ENCODE measurements around the gene ULK4. TPM values are rescaled to one million over a fixed set of nuclear protein-coding genes. Genes with fewer than 3 reads are reported as not detected.

ULK4 gene
- total and polyA plus RNA-seq, 2 of the 8 experiments (the other 6 are each of a cell fraction or from before 2014, with no cell fraction given): 3.0 to 10.8 TPM

DNA sequence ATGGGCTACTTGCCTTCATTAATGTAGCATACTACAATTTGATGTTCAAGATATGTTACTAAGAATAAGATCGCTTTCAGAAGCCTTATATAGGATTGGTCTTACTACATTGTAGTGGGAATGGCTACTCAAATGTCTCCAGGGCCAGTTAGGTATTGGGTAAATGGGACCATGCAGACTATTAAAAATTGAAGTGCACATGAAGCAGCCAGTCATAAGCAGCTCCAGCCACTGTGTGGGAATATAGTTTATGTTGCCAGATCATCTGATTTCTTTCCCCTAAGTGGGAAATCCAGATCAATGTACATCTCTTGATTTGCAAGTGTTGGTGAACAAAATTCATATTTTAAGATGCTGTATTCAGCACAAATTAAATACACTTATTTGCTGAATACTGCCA is 757.5 kb downstream of the ULK4 start:
- CTCF ChIA-PET (ENCODE audit: partially characterized antibody): interaction anchor here (0.7 to 0.9 kb wide), 2 partner anchors 14 to 29 kb away, joined by 3 read pairs; no protein-coding TSS in a partner anchor
- DNase-seq (ENCODE audit: low read depth in 1 of 2, low spot score in 2 of 2) (no peak), FAIRE-seq (no peak)
- H2BK12ac ChIP-seq (ENCODE audit: low read depth, low read length): no peak overlapping the region
- H2BK20ac ChIP-seq (ENCODE audit: low read length): no peak overlapping the region
- H3K27ac ChIP-seq (ENCODE audit: low read depth, low read length): no peak overlapping the region
- no peak overlapping the region for H4K5ac ChIP-seq (ENCODE audit: insufficient read length, low read depth, low read length)
- no peaks in the 10 kb centered on the region for H3K36me3 ChIP-seq (ENCODE audit: control insufficient read depth in 2 of 4, insufficient read depth in 4 of 4, low read length in 3 of 4)
- no peak overlapping the region for H2AFZ ChIP-seq (ENCODE audit: low read length)
- H2AK5ac ChIP-seq (ENCODE audit: low read depth, low read length): no peak overlapping the region
- peaks cover 8% of the 10 kb centered on the region for H3K23me2 ChIP-seq (ENCODE audit: low read depth, low read length)
- POLR2A ChIA-PET (ENCODE audit: partially characterized antibody): interaction anchor here (0.8 to 1.1 kb wide), 3 partner anchors 8 to 47 kb away, joined by 3 read pairs; no protein-coding TSS in a partner anchor
- peaks cover 60 to 95% of the 10 kb centered on the region in 2 experiments for H3K79me2 ChIP-seq (ENCODE audit: control insufficient read depth in 1 of 2, insufficient read depth in 2 of 2, low read length in 2 of 2)
- no peaks in the 10 kb centered on the region for H3K79me1 ChIP-seq (ENCODE audit: low read depth, low read length)
- H3K9me3 ChIP-seq (ENCODE audit: insufficient read depth in 2 of 2, low read depth in 1 of 2, low read length in 1 of 2): no peaks in the 10 kb centered on the region
- H3K4ac ChIP-seq (replicated peaks; ENCODE audit: insufficient read length, low read depth, low read length): no peak overlapping the region
- H3K4me2 ChIP-seq (ENCODE audit: insufficient read depth in 1 of 2, low read depth in 2 of 2, low read length in 2 of 2): peak overlapping the region in 1 of 2 experiments; percentile 2; a peak in 2 of 4 replicates
- H4K8ac ChIP-seq (ENCODE audit: extremely low read depth, insufficient read depth, low read length): no peak overlapping the region
- H4K91ac ChIP-seq (replicated peaks; ENCODE audit: insufficient read length, low read length): no peak overlapping the region
- no peak overlapping the region for H2BK15ac ChIP-seq (ENCODE audit: low read length)
- peaks cover 36 to 44% of the 10 kb centered on the region in 2 experiments for H4K20me1 ChIP-seq (replicated peaks in 1 of 2; ENCODE audit: control insufficient read depth in 1 of 2, insufficient read depth in 2 of 2, low read length in 2 of 2)
- peaks cover 0 to 31% (median 13%) of the 10 kb centered on the region in 4 experiments; a peak in 6 of 7 replicates for H3K4me1 ChIP-seq (replicated peaks in 1 of 4; ENCODE audit: control insufficient read depth in 3 of 4, insufficient read depth in 4 of 4, low read length in 3 of 4)
- H3K18ac ChIP-seq (ENCODE audit: extremely low read depth, low read length): no peak overlapping the region
- H3K9ac ChIP-seq (replicated peaks in 1 of 4; ENCODE audit: extremely low read depth in 1 of 4, low read depth in 3 of 4, low read length in 3 of 4): no peak overlapping the region
- no peak overlapping the region for H3K56ac ChIP-seq (replicated peaks; ENCODE audit: insufficient read length, low read depth, low read length)
- H3K4me3 ChIP-seq (ENCODE audit: extremely low read depth in 1 of 4, insufficient read depth in 2 of 4, low read depth in 3 of 4, low read length in 4 of 4): peak overlapping the region in 1 of 4 experiments; percentile 99; a peak in 1 of 8 replicates
- H2BK5ac ChIP-seq (ENCODE audit: low read depth, low read length): no peak overlapping the region
- no peak overlapping the region for H3K23ac ChIP-seq (ENCODE audit: insufficient read length)
- 79% methylated on average over 1 of the region's 1 CpG; no CpG with 5 or more reads in 1 of the 2 experiments for WGBS, 2 experiments (ENCODE audit: extremely low coverage in 1 of 2, insufficient coverage in 1 of 2, insufficient read length in 1 of 2, insufficient replicate concordance in 2 of 2, low coverage in 1 of 2, low lambda C conversion rate in 2 of 2, missing lambda C conversion rate in 1 of 2)
- H3K27me3 ChIP-seq (replicated peaks in 1 of 4; ENCODE audit: control insufficient read depth in 3 of 4, extremely low read depth in 1 of 4, insufficient read depth in 3 of 4, low read length in 3 of 4): no peaks in the 10 kb centered on the region
- no peak overlapping the region for H2BK120ac ChIP-seq (replicated peaks; ENCODE audit: low read depth, low read length)
- H3K14ac ChIP-seq (ENCODE audit: insufficient read length): no peak overlapping the region
- TF ChIP-seq JUND (IDR thresholded peaks at IDR 0.05; ENCODE audit: low read length): no peak
- TF ChIP-seq CHD1 (IDR thresholded peaks at IDR 0.05; ENCODE audit: low read depth, low read length): no peak
- TF ChIP-seq KDM5A (IDR thresholded peaks at IDR 0.05; ENCODE audit: low read length): no peak
- no peak for TF ChIP-seq TCF12 (IDR thresholded peaks at IDR 0.05; ENCODE audit: low read depth, low read length)
- TF ChIP-seq, protein P1, sequence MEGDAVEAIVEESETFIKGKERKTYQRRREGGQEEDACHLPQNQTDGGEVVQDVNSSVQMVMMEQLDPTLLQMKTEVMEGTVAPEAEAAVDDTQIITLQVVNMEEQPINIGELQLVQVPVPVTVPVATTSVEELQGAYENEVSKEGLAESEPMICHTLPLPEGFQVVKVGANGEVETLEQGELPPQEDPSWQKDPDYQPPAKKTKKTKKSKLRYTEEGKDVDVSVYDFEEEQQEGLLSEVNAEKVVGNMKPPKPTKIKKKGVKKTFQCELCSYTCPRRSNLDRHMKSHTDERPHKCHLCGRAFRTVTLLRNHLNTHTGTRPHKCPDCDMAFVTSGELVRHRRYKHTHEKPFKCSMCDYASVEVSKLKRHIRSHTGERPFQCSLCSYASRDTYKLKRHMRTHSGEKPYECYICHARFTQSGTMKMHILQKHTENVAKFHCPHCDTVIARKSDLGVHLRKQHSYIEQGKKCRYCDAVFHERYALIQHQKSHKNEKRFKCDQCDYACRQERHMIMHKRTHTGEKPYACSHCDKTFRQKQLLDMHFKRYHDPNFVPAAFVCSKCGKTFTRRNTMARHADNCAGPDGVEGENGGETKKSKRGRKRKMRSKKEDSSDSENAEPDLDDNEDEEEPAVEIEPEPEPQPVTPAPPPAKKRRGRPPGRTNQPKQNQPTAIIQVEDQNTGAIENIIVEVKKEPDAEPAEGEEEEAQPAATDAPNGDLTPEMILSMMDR (IDR thresholded peaks at IDR 0.05; ENCODE audit: control extremely low read depth in 1 of 3, insufficient read depth in 1 of 3, low read depth in 1 of 3, low read length in 3 of 3): no peak
- no peak for TF ChIP-seq ATF2 (IDR thresholded peaks at IDR 0.05; ENCODE audit: low read length)
- no peak for TF ChIP-seq FOSL1 (IDR thresholded peaks at IDR 0.05; ENCODE audit: insufficient read depth, low read depth, low read length)
- TF ChIP-seq RBBP5 (IDR thresholded peaks at IDR 0.05; ENCODE audit: borderline replicate concordance, low read depth, low read length): no peak
- TF ChIP-seq SAP30 (IDR thresholded peaks at IDR 0.05; ENCODE audit: insufficient read depth, insufficient replicate concordance, low read length): no peak

Data from H1 (cell line).